Progenitor cell of endocrine pancreas (in vitro differentiated cells): ENCODE data around the gene CASP6. TPM values are rescaled to one million over a fixed set of nuclear protein-coding genes. Genes with fewer than 3 reads are reported as not detected.

Source experiments
- DNase-seq: peaks from one replicate; pipeline ENCODE4 v3.0.0; 2021; ENCODE audit warnings: low spot score; ENCODE audit not compliant: unreplicated experiment
- H3K27ac Mint-ChIP-seq: 2 replicates; pipeline ENCODE4 v1.8.0; 2021; ENCODE audit warnings: mild to moderate bottlenecking, moderate library complexity, mixed read lengths
- H3K27me3 Mint-ChIP-seq: 2 replicates; pipeline ENCODE4 v1.8.0; 2021; ENCODE audit warnings: mixed read lengths
- H3K36me3 Mint-ChIP-seq: 2 replicates; pipeline ENCODE4 v1.8.0; 2022; ENCODE audit warnings: mixed read lengths; ENCODE audit not compliant: insufficient read depth
- H3K4me1 Mint-ChIP-seq: 2 replicates; pipeline ENCODE4 v1.8.0; 2021; ENCODE audit warnings: low read depth, mixed read lengths
- H3K4me3 Mint-ChIP-seq: 2 replicates; pipeline ENCODE4 v1.8.0; 2021; ENCODE audit warnings: low read depth, mild to moderate bottlenecking, moderate library complexity, mixed read lengths
- H3K9me3 Mint-ChIP-seq: 2 replicates; pipeline ENCODE4 v1.8.0; 2021; ENCODE audit warnings: low read depth, mixed read lengths
- CTCF ChIP-seq: fragments of 200-600 bp; sonication (generic); IDR thresholded peaks from one replicate; pipeline ENCODE4 v1.5.0; 2021; ENCODE audit warnings: antibody characterized with exemption, mild to moderate bottlenecking; ENCODE audit not compliant: unreplicated experiment
- total RNA-seq: library from RNA; stranded (reverse); gene quantifications from 2 replicates; pipeline ENCODE4 v1.2.1, GENCODE V29; 2021

Gene CASP6
- total RNA-seq, 1 donor from 2014 or later = 61.0 TPM

GRCh38 chr4:109703664-109704361 lies 568 bp upstream of the CASP6 start:
- Mint-ChIP-seq H3K4me1 (peaks cover 27% of the 10 kb centered on the region), H3K27ac (peak overlapping the region; percentile 100), H3K27me3 (no peaks in the 10 kb centered on the region), H3K4me3 (peak overlapping the region; percentile 96), H3K36me3 (peaks cover 18% of the 10 kb centered on the region), H3K9me3 (no peaks in the 10 kb centered on the region)
- TF ChIP-seq CTCF = no peak
- DNase-seq = no peak

- Mint-ChIP-seq H3K27me3 (no peaks in the 10 kb centered on the region), H3K9me3 (no peaks in the 10 kb centered on the region), H3K27ac (peak overlapping the region; percentile 100), H3K4me1 (peaks cover 27% of the 10 kb centered on the region), H3K36me3 (peaks cover 26% of the 10 kb centered on the region), H3K4me3 (peak overlapping the region; percentile 96)
- DNase-seq = peak; percentile 18
- peak; percentile 31 for TF ChIP-seq CTCF
Measured at GRCh38 chr4:109701566-109702410, 1.5 kb downstream of the CASP6 start.

- peaks cover 27% of the 10 kb centered on the region for H3K4me1 Mint-ChIP-seq
- peaks cover 25% of the 10 kb centered on the region for H3K36me3 Mint-ChIP-seq
- TF ChIP-seq CTCF = no peak
- H3K4me3 Mint-ChIP-seq = peak overlapping the region; percentile 12
- H3K27ac Mint-ChIP-seq = peak overlapping the region; percentile 81
- H3K27me3 Mint-ChIP-seq = no peaks in the 10 kb centered on the region
- DNase-seq = no peak
- no peaks in the 10 kb centered on the region for H3K9me3 Mint-ChIP-seq
Measured at GRCh38 chr4:109699553-109700225, 3.6 kb downstream of the CASP6 start.

GRCh38 chr4:109698656-109699055 lies 4.6 kb downstream of the CASP6 start:
- Mint-ChIP-seq H3K36me3 (peaks cover 31% of the 10 kb centered on the region), H3K9me3 (no peaks in the 10 kb centered on the region), H3K27ac (no peak overlapping the region), H3K4me1 (peaks cover 20% of the 10 kb centered on the region), H3K27me3 (no peaks in the 10 kb centered on the region), H3K4me3 (no peak overlapping the region)
- no peak for TF ChIP-seq CTCF
- no peak for DNase-seq

DNA sequence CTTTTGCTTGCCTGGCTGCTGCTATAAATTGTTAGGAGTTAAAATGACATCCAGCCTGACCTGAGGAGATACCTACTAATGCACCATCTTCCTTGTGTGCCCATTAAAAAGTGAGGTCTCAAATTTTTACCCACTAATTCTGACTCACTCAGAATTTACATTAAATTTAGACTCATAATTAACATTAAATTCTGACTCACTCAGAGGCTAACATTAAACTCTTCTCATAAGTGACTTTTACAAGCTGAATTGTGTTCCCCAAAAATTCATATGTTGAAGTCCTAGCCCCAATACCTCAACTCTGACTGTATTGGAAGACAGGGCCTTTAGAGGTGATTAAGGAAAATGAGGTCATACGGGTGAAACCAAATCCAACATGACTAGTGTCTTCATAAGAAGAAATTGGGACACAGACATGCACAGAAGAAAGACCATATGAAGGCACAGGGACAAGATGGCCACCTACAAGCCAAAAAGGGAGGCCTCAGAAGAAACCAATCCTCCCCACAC lies 11.8 kb downstream of the CASP6 start:
- Mint-ChIP-seq H3K4me3 (no peak overlapping the region), H3K36me3 (peaks cover 37% of the 10 kb centered on the region), H3K4me1 (no peaks in the 10 kb centered on the region), H3K27ac (no peak overlapping the region), H3K9me3 (no peaks in the 10 kb centered on the region), H3K27me3 (no peaks in the 10 kb centered on the region)
- no peak for DNase-seq
- no peak for TF ChIP-seq CTCF
